NOMO-1 treated with dmso at 0.1 percent for 144 hours (cell line): ENCODE data around the gene WNT9B.
A peak's percentile ranks its signal among the peaks of the same experiment; 100 is the strongest.

Experiments used
- DNase-seq: peaks from one replicate; lab custom pipeline; 2025; ENCODE audit not compliant: unreplicated experiment; lab: John Stamatoyannopoulos, UW

The WNT9B gene

DNA sequence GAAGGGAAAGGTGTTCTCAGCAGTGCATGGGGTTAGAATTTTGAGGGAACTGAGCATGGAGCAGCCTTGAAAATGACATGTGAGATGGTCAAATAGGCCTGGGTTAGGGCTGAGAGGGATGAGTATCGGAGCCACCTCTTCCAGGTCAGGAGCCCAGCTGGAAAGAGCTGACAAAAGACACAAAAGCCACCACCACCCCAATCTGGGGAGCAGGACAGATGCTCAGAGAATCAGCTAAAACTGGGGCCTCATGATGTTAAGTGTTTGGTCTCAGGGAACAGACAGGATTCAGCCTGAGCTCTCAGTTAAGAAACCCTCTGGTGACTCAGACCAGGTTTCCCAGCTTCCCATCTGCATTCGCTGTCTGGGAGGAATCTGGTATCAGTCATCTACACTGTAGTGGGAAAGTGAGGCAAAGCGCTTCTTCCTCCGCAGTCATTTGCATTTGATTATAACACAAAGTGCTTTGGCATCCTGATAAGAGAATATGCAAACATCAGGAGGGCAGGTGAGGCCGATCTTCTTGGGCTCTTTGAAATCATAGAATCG lies 2.6 kb downstream of the WNT9B start:
- no peak for DNase-seq

DNA sequence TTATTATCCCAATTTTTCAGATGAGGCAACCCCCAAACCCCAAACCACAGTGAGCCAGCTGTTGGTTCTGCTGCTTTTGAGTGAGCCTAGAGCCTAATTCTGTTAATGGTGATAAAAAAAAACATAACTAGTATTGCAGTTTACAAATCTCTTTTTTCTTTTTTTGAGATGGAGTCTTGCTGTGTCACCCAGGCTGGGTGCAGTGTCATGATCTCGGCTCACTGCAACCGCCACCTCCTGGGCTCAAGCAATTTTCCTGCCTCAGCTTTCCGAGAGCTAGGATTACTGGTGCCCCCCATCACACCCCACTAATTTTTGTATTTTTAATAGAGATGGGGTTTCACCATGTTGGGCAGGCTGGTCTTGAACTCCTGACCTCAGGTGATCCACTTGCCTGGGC lies 3.1 kb downstream of the WNT9B start:
- DNase-seq: no peak

DNA sequence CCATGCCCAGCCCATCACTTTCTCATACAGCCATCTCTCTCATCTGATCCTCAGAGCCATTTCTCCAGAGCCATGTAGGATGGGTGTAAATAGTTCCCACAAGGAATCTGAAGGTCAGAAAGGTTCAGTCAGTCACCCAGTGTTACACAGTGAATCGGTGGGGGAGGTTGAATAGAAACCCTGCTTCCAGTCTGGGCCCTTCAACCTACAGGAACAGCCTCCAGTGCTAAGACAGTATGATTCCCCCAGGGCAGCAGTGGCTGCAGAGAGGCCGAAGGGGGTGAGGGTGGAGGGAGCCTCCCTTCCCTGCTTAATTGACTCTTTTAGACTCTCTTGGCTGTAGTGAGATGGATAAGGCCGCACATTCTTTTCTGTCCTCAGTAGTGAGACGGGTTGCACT lies 3.6 kb downstream of the WNT9B start:
- no peak for DNase-seq

DNA sequence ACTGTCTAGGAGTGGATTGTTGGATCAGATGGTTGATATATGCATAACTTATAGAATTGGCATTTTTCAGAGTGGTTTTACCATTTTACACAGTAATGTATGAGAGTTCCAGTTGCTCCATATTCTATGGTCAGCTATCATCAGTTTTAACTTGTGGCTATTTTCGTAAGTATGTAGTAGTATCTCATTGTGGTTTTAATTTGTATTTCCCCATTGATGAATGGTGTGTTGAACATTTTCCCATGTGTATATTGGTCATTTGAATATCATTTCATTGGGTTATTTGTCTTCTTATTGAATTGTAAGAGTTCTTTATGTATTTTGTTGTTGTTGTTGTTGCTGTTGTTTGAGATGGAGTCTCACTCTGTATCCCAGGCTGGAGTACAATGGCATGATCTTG lies 6.2 kb downstream of the WNT9B start:
- no peak for DNase-seq

DNA sequence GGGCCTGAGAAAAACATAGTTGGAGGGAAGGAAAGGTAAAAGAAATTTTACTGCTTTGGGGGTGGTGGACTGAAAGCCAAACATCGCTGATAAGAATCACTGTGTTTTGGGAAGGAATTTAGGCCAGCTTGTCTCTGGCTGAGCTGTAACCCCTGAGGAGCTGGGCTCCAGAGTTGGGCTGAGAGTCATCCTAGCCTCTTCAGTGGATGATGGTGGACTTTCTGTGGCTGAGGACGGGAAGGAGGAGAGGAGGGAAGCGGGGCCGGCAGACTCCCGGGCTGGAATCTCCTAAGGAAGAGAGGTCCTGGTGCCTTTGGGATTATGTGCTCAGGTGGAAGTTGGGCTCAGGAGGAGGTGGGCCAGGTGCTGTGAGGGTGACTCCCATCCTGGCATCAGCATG lies 8.6 kb downstream of the WNT9B start:
- DNase-seq: no peak

DNA sequence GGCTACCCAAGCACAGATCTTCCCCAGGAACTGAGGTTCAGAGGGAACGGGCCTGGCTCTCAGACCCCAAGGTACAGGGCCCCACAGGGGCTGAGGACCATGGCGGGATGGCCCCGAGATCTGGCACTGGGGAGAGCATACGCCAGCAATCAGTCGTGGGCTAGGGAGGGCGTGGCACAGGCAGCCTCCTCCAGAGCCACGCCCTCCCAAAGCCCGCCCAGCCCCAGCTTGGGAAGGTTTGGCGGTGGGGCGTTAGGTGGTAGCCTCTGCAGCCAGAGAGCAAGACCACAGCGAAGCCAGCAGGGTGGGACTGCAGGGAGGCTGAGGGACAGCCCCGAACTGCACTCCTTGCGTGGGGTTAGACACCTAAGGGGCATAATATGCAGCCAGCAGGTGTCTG lies 11.6 kb downstream of the WNT9B start:
- no peak for DNase-seq

DNA sequence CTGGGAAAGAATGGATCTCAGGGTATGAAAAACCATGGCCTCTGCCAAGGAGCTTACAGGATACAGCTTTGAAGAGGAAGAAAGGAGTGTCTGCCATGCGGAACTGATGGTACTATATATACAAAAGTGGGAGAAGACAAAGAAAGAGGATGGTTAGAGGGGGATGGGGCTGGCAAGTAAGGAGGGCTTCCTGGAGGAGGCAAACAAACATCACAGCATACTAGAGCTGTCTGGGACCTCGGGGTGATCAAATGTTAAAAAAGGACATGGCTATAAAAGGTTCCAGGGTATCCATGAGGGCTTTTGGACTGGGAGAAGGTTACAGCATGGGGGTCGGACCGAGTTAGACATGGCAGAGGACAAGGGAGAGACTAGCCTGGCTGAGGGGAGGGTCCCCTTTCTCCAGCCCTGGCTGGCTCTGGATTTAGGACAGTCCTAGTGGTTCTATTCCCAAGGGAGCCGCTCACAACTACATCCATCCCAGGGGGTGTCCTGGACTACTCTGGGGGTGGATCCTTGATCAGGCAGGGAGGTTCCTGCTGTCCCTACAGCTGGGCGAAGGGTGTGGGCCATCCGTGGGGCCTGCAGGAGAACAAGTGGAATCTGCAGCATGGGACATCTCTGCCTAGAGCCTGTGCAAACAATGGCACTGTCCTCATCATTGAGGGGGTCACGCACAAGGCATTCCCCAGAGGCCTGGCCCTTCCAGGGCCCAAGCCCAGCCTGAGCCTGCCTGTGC lies 12.2 kb downstream of the WNT9B start:
- DNase-seq: no peak

DNA sequence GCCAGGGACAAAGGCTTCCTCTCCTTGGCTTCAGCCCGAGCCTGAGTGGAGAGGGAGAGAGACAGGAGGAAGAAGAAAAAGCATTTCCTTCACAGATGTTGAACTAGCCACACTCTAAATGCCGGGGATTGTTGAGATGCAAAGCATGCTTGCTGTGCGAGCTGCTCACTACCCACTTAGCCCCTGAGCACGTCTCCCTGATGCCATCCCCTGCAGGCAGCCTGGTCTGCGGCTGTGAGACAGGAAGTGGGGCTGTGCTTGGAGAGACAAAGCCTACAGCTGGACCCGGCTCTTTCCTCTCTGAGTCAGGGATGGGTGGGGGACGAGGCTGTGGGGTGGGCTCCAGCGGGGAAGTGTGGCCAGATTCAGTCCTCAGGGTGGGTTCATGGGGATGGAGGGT lies 13.7 kb downstream of the WNT9B start:
- DNase-seq: no peak

DNA sequence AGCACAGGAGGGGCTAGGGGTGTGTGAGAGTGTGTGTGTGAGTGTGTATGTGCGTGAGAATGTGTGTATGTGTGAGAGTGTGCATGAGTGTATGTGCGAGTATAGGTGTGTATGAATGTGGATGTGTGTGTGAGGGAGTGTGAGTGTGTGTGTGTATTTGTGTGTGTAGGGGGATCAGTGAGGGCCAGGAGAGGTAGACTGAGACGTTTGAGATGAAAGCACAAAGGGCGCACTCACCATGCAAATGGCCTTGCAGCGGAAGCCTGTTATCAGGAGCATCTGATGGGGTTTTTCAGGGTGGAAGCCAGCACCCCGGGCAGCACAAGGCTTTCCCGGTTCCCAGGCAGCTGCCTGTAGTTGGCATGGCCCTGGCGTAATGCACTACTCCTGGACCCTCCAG lies 14.9 kb downstream of the WNT9B start:
- no peak for DNase-seq

DNA sequence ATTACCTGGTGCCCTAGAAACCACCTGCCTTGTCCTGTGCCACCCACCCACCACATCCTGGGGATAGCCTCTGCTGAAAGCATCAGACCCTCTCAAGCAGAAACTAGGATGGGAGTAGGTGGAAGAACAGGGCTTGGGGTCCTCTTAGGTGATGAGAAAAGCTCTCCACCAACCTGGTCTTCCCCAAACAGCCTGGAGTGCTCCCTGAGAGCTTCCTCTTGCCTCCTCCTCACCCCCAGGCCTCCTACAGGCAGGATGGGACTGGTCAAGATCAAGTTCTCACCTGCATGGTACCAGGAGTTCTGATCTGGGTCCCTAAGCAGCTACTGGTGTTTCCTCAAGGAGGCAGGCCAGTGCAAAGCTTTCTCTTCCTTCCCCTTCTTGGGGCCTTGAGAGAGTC lies 15.4 kb downstream of the WNT9B start:
- no peak for DNase-seq

DNA sequence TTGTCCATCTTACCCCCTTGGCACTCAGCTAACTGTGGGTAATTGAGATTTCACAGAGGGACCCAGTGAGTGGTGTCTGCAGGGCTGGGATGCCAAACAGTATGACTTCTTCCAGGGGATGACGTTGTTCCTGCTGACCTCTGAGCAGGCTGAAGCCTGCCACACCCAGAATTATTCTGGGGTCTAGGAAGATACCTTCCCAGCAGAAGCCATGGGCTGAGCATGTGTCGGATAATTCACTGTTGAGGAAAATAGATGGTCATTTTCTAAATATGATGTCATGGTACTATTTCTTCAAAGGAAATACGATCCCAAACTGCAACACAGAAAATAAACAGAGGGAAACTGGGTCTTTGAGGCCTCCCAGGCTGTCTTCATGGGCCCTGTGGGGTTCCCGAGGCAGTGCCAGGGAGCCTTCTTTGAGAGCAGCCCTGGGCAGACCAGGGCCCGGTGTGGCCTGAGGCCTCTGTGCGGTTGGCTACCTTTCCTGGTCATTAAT lies 17.4 kb downstream of the WNT9B start:
- DNase-seq: no peak

DNA sequence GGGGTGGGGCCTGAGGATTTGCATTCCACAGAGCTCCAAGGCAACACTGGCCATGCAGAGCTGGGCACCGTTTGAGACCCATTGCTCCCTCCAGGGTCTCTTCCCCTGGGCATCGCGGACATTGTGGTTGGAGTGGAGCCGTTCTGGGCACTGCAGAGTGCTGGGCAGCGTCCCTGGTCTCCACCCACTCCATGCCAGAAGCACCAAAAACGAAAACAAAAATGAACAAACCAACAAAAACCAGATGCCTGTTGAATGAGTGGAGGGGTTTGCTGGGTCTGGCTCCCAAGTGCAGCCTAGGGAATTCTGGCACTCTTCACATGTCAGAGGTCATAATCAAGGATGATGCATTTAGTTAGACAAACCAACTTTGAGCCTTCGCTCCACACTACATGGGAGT lies 17.9 kb downstream of the WNT9B start:
- no peak for DNase-seq

DNA sequence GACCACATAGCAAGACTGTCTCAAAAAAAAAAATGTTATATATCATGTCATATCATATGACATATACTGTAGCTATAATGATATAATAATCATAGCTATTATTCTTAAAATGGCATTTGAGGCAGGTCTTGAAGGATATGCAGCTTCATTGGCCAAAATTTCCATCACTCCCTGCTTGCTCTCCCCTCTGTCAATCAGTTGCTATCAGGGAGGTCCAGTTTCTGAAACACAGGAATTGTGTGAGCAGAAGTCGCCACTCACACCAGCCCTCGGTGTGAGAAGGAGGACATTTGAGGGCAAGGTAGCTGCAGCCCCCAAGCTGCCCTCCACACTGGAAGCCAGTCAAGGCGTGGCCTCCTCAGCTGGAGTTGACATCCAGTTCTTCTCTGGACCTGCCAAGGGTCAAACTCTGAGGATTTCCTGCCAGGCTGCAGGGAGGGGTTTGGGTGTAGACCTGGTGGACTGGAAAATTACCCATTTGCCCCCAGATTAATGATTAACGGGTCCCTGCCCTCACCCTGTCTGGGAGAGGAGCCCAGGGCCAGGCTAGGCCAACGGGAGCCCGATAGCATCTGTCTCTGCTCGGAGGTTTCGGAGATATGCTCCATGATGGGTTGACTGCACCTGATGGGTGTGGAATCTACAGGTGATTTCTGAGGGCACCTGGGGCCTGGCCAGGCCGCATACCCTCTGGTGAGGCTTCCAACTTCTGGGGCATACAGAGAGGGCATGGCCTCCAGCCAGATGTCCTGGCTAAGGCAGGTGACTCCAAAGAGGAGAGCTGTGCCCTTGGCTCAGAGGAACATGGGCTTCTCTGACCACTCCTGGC lies 18.8 kb downstream of the WNT9B start:
- no peak for DNase-seq

DNA sequence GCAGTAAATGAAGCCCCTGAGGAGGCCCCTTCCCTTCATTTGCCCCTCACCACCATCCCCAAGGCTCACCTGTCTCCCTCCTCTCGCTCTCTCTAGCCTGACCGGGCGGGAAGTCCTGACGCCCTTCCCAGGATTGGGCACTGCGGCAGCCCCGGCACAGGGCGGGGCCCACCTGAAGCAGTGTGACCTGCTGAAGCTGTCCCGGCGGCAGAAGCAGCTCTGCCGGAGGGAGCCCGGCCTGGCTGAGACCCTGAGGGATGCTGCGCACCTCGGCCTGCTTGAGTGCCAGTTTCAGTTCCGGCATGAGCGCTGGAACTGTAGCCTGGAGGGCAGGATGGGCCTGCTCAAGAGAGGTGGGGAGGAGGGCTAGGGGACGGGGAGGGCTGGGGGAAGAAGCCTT lies 21.0 kb downstream of the WNT9B start:
- no peak for DNase-seq

DNA sequence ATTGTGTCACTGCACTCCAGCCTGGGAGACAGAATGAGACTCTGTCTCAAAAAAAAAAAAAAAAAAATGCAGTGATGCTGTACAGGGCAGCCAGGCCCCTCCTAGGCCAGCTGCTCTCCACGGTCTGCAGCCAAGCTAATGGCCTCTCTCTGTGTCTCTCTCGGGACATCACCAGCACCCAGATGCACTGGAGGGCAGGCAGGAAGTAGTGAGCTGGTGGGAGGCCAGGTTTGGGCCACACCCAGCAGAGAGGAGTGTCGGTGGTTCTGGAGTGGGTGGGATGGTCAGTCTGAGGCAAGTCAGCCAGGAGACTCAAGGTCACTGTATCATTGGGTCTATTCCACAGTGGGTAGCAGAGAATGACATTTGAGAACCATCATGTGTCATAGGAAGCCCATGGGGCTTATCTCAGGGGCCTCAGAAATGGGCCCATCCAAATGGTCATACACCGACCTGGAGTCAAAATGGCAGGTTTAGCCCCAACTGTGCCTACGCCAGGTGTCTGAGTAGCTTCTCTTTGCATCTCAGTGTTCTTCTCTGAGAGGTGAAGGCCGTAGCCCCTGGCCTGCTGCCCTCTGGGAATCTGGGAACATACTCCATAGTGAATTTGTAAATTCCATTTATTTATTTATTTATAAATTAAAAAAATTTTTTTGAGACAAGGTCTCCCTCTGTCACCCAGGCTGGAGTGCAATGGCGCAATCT lies 22.7 kb downstream of the WNT9B start:
- DNase-seq: no peak

DNA sequence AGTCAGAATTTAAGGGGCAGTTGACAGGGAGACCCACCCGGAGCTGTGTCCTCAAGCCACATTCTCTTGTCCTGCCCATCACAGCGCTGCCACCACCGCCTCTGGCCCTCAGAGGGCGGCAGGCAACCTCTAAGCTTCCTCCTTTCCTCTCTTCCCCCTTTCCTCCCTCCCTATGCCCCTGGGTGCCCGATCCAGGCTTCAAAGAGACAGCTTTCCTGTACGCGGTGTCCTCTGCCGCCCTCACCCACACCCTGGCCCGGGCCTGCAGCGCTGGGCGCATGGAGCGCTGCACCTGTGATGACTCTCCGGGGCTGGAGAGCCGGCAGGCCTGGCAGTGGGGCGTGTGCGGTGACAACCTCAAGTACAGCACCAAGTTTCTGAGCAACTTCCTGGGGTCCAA lies 23.5 kb downstream of the WNT9B start:
- no peak for DNase-seq

DNA sequence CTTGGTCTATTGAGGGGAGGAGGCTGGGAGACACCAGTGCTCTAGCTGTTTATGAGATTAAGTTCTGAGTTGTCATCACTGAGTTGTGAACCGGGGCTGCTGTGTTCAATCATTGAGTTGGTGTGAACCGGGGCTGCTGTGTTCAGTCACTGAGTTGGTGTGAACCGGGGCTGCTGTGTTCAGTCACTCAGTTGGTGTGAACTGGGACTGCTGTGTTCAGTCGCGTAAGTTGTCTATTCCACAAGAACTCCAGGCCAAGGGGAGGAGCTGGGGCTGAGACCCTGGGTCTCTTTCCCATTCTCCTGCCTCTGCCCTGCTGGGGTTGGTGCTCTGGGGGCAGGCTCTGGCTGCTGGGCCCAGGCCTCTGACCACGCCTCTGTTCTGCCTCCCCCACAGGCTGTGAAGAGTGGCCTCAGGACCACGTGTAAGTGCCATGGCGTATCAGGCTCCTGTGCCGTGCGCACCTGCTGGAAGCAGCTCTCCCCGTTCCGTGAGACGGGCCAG lies 24.5 kb downstream of the WNT9B start:
- no peak for DNase-seq

DNA sequence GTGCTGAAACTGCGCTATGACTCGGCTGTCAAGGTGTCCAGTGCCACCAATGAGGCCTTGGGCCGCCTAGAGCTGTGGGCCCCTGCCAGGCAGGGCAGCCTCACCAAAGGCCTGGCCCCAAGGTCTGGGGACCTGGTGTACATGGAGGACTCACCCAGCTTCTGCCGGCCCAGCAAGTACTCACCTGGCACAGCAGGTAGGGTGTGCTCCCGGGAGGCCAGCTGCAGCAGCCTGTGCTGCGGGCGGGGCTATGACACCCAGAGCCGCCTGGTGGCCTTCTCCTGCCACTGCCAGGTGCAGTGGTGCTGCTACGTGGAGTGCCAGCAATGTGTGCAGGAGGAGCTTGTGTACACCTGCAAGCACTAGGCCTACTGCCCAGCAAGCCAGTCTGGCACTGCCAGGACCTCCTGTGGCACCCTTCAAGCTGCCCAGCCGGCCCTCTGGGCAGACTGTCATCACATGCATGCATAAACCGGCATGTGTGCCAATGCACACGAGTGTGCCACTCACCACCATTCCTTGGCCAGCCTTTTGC lies 25.0 kb downstream of the WNT9B start:
- DNase-seq: no peak

DNA sequence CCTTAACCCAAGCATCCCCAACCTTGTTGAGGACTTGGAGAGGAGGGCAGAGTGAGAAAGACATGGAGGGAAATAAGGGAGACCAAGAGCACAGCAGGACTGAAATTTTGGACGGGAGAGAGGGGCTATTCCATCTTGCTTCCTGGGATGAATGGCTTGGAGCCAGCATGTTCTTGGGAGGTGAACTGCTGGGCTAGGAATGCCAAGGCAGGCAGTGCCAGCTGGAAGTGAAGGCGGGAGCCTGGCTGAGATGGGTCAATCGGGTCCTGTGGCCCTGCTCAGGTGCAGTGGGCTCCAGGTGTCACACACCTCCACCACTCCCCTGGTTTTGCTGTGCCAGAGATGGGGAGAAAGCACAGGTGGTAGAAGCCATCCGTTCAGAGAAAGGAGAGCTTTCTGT lies 25.5 kb downstream of the WNT9B start:
- DNase-seq: no peak

DNA sequence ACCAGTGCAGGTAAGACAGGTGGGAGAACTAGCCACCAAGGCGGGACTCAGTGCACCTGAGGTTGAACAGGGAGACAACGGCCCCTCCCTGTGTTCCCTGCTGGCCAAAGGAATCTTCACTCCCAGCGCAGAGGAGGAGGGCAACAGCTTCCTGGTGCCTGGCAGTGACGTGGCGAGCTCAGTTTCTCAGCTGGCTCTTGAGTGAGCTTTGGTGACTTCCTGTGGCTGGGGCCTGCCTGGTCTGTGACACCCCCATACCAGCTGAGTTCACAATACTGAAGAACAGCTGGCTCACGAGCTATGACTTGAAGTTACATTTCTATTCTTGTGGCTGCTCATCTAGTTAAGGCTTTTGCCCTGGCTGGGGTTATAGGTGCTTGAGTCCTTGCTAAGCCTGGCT lies 26.1 kb downstream of the WNT9B start:
- DNase-seq: no peak

DNA sequence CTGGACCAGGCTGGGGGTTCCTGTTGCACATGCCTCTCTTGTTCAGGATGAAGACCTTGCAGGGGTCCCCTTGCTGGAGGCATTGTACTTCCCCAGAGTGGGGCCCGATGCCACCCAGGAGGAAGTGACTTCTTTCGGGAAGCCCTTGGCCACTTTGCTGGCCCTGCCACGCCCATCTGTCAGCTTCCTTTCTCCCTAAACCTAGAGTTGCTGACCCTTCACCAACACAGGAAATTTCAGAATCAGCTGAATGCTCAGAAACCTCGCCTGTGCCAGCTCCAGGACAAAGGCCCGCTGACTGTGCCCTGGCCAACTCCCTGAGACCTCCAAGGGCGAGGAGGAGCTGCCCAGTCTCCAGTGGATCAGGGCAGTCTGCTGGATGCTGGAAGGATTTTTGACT lies 26.7 kb downstream of the WNT9B start:
- peak; percentile 15 for DNase-seq
